HepG2 (cell line): ENCODE data around the gene NSMF. TPM values are rescaled to one million over a fixed set of nuclear protein-coding genes. Genes with fewer than 3 reads are reported as not detected.

Source experiments
- ARID2 ChIP-seq: sonication (generic); formaldehyde crosslinking; IDR thresholded peaks from 2 replicates; pipeline ENCODE4 v1.8.1; 2022; ENCODE audit warnings: mild to moderate bottlenecking, missing genetic modification reagents, borderline replicate concordance
- CAMTA2 ChIP-seq: sonication (generic); formaldehyde crosslinking; IDR thresholded peaks from 2 replicates; pipeline ENCODE4 v1.4.0; 2020; ENCODE audit warnings: mild to moderate bottlenecking, missing genetic modification reagents, borderline replicate concordance
- ELF4 ChIP-seq: sonication (generic); formaldehyde crosslinking; IDR thresholded peaks from 2 replicates; pipeline ENCODE4 v1.5.0; 2020; ENCODE audit warnings: missing genetic modification reagents, mild to moderate bottlenecking, moderate library complexity, borderline replicate concordance
- GFI1 ChIP-seq: sonication (generic); formaldehyde crosslinking; IDR thresholded peaks from 2 replicates; pipeline ENCODE4 v1.5.0; 2020; ENCODE audit warnings: missing genetic modification reagents, mild to moderate bottlenecking, borderline replicate concordance
- GTF3A ChIP-seq: sonication (generic); formaldehyde crosslinking; conservative IDR thresholded peaks from 2 replicates; pipeline ENCODE4 v1.4.0; 2020; ENCODE audit warnings: mild to moderate bottlenecking, missing genetic modification reagents
- HNRNPK ChIP-seq: fragments of 200-400 bp; formaldehyde crosslinking; IDR thresholded peaks from 2 replicates; pipeline ENCODE4 v1.6.1; 2018; ENCODE audit warnings: low read length, low read depth, moderate library complexity, mild to moderate bottlenecking; ENCODE audit not compliant: poor library complexity, severe bottlenecking
- JUN ChIP-seq: sonication (generic); formaldehyde crosslinking; IDR thresholded peaks from 2 replicates; pipeline ENCODE4 v1.4.0; 2020; ENCODE audit warnings: mild to moderate bottlenecking, missing genetic modification reagents
- PHF20 ChIP-seq: sonication (generic); formaldehyde crosslinking; IDR thresholded peaks from 2 replicates; pipeline ENCODE4 v1.5.0; 2020; ENCODE audit warnings: mild to moderate bottlenecking, missing genetic modification reagents
- RARA ChIP-seq: IDR thresholded peaks from 2 replicates; pipeline ENCODE4 v1.6.1; 2016; ENCODE audit warnings: missing genetic modification reagents, missing compliant biosample characterization
- TCF7L2 ChIP-seq: IDR thresholded peaks from 2 replicates; pipeline ENCODE4 v1.6.1; 2011; ENCODE audit warnings: mild to moderate bottlenecking, low read depth, low read length, moderate library complexity
- TEAD3 ChIP-seq: optimal IDR thresholded peaks from 2 replicates; pipeline ENCODE3; 2016; ENCODE audit warnings: borderline replicate concordance
- TMF1 ChIP-seq: sonication (generic); formaldehyde crosslinking; IDR thresholded peaks from 2 replicates; pipeline ENCODE4 v1.8.1; 2022; ENCODE audit warnings: low read depth, missing genetic modification reagents
- XRCC5 ChIP-seq: fragments of 200-400 bp; formaldehyde crosslinking; optimal IDR thresholded peaks from 2 replicates; pipeline ENCODE3; 2017; ENCODE audit warnings: mild to moderate bottlenecking, low read length
- ZBTB37 ChIP-seq: sonication (generic); formaldehyde crosslinking; IDR thresholded peaks from 2 replicates; pipeline ENCODE4 v1.4.0; 2020; ENCODE audit warnings: mild to moderate bottlenecking, missing genetic modification reagents
- ZFP36 ChIP-seq: fragments of 150-350 bp; IDR thresholded peaks from 2 replicates; pipeline ENCODE4 v1.6.1; 2018; ENCODE audit warnings: borderline replicate concordance, low read length, low read depth; ENCODE audit not compliant: partially characterized antibody
- ZNF292 ChIP-seq: sonication (generic); formaldehyde crosslinking; IDR thresholded peaks from 2 replicates; pipeline ENCODE4 v1.8.1; 2022; ENCODE audit warnings: mild to moderate bottlenecking, low read depth, missing genetic modification reagents, borderline replicate concordance
- ZNF747 ChIP-seq: sonication (generic); formaldehyde crosslinking; IDR thresholded peaks from 2 replicates; pipeline ENCODE4 v1.8.1; 2023; ENCODE audit warnings: missing genetic modification reagents, mild to moderate bottlenecking, borderline replicate concordance
- ZSCAN12 ChIP-seq: sonication (generic); formaldehyde crosslinking; IDR thresholded peaks from 2 replicates; pipeline ENCODE4 v1.9.0; 2021; ENCODE audit warnings: mild to moderate bottlenecking, missing genetic modification reagents
- polyA plus RNA-seq, 8 experiments: library from polyadenylated mRNA; depleted of rRNA in 3 of 8; stranded (reverse) in 7 of 8; unstranded in 1 of 8; fragments of >200 nt; fragmentation: Illumina TruSeq in 4 of 8; extraction: Trizol in 4 of 8; gene quantifications; 2 replicates each; pipeline versions ENCODE4 v1.2.1 to v1.2.3, GENCODE V29; 2011 to 2016; ENCODE audit warnings: low read depth in 4 of 8, missing spikeins in 1 of 8, mixed read lengths in 1 of 8; ENCODE audit not compliant: insufficient read depth in 1 of 8
- total RNA-seq, 5 experiments: library from RNA; depleted of rRNA; stranded (reverse); fragments of >200 nt; fragmentation: Illumina TruSeq; extraction: Trizol; gene quantifications; 2 replicates each; pipeline ENCODE4 v1.2.3, GENCODE V29; 2016; ENCODE audit warnings: low read depth in 1 of 5
- TF ChIP-seq, protein P1 (sequence below): IDR thresholded peaks from 2 replicates; pipeline ENCODE4 v1.6.1; 2016; ENCODE audit warnings: missing compliant biosample characterization, missing genetic modification reagents, borderline replicate concordance
- TF ChIP-seq, protein P2 (sequence below): fragments of 450-650 bp; IDR thresholded peaks from 2 replicates; pipeline ENCODE4 v1.6.1; 2017
- TF ChIP-seq, protein P3 (sequence below): sonication (generic); formaldehyde crosslinking; conservative IDR thresholded peaks from 2 replicates; pipeline ENCODE4 v1.4.0; 2020; ENCODE audit warnings: missing genetic modification reagents
- TF ChIP-seq, protein P4 (sequence below): sonication (generic); formaldehyde crosslinking; IDR thresholded peaks from 2 replicates; pipeline ENCODE4 v1.4.0; 2020; ENCODE audit warnings: missing genetic modification reagents; ENCODE audit errors: not compliant biosample characterization

NSMF gene
- total and polyA plus RNA-seq, 2 of the 13 experiments (the other 11 are each of a cell fraction or from before 2014, with no cell fraction given) = 44.3 to 183 TPM

- TF ChIP-seq, protein P1, sequence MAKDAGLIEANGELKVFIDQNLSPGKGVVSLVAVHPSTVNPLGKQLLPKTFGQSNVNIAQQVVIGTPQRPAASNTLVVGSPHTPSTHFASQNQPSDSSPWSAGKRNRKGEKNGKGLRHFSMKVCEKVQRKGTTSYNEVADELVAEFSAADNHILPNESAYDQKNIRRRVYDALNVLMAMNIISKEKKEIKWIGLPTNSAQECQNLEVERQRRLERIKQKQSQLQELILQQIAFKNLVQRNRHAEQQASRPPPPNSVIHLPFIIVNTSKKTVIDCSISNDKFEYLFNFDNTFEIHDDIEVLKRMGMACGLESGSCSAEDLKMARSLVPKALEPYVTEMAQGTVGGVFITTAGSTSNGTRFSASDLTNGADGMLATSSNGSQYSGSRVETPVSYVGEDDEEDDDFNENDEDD (CRISPR knock-in tag) = peak; percentile 60
- TF ChIP-seq ZNF292 = no peak
- TF ChIP-seq ZBTB37 (CRISPR knock-in tag) = no peak
- peak; percentile 91 for TF ChIP-seq TMF1 (CRISPR knock-in tag)
- no peak for TF ChIP-seq JUN (CRISPR knock-in tag)
- TF ChIP-seq, protein P2, sequence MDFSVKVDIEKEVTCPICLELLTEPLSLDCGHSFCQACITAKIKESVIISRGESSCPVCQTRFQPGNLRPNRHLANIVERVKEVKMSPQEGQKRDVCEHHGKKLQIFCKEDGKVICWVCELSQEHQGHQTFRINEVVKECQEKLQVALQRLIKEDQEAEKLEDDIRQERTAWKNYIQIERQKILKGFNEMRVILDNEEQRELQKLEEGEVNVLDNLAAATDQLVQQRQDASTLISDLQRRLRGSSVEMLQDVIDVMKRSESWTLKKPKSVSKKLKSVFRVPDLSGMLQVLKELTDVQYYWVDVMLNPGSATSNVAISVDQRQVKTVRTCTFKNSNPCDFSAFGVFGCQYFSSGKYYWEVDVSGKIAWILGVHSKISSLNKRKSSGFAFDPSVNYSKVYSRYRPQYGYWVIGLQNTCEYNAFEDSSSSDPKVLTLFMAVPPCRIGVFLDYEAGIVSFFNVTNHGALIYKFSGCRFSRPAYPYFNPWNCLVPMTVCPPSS = no peak
- TF ChIP-seq, protein P3, sequence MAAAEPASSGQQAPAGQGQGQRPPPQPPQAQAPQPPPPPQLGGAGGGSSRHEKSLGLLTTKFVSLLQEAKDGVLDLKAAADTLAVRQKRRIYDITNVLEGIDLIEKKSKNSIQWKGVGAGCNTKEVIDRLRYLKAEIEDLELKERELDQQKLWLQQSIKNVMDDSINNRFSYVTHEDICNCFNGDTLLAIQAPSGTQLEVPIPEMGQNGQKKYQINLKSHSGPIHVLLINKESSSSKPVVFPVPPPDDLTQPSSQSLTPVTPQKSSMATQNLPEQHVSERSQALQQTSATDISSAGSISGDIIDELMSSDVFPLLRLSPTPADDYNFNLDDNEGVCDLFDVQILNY (CRISPR knock-in tag) = 0 out of 2 replicates have a peak, but pooled peaks have one; percentile 50
- peak; percentile 24; the same call in 1 of the 2 replicates for TF ChIP-seq GFI1 (CRISPR knock-in tag)
- TF ChIP-seq HNRNPK = peak; percentile 8
- TF ChIP-seq RARA (CRISPR knock-in tag) = no peak
- TF ChIP-seq TCF7L2 = no peak
- TF ChIP-seq TEAD3 (CRISPR knock-in tag) = no peak
- no peak for TF ChIP-seq ZSCAN12 (CRISPR knock-in tag)
- TF ChIP-seq, protein P4, sequence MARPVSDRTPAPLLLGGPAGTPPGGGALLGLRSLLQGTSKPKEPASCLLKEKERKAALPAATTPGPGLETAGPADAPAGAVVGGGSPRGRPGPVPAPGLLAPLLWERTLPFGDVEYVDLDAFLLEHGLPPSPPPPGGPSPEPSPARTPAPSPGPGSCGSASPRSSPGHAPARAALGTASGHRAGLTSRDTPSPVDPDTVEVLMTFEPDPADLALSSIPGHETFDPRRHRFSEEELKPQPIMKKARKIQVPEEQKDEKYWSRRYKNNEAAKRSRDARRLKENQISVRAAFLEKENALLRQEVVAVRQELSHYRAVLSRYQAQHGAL (CRISPR knock-in tag) = no peak
- peak; percentile 97 for TF ChIP-seq XRCC5
- no peak for TF ChIP-seq ZNF747
- TF ChIP-seq PHF20 (CRISPR knock-in tag) = peak; percentile 94
- no peak for TF ChIP-seq ARID2 (CRISPR knock-in tag)
- TF ChIP-seq ELF4 = no peak
- no peak for TF ChIP-seq GTF3A (CRISPR knock-in tag)
- TF ChIP-seq CAMTA2 = no peak
- no peak for TF ChIP-seq ZFP36
These were observed 36.3 kb downstream of the NSMF start, which contains the start of the genes EXD3 and NOXA1 (continued) for GRCh38 chr9:137422604-137423513.
